ENCODE measurements around the gene ADAMTS16.

The ADAMTS16 gene

GRCh38 chr5:5183189-5183699 is 43.1 kb downstream of the ADAMTS16 start:
- H3K36me3 Mint-ChIP-seq (ENCODE audit: low read depth), result no peaks in the 10 kb centered on the region
- no peak overlapping the region for H3K4me3 Mint-ChIP-seq
- H3K27me3 Mint-ChIP-seq (ENCODE audit: low read depth), result peaks cover 3% of the 10 kb centered on the region
- H3K4me1 Mint-ChIP-seq (ENCODE audit: low read depth), result no peaks in the 10 kb centered on the region
- DNase-seq (ENCODE audit: low spot score), result no peak
- no peaks in the 10 kb centered on the region for H3K9me3 Mint-ChIP-seq
- H3K27ac Mint-ChIP-seq, result no peak overlapping the region

- Mint-ChIP-seq H3K4me3 (no peak overlapping the region), H3K9me3 (no peaks in the 10 kb centered on the region), H3K4me1 (ENCODE audit: low read depth) (no peaks in the 10 kb centered on the region), H3K36me3 (ENCODE audit: low read depth) (no peaks in the 10 kb centered on the region), H3K27ac (no peak overlapping the region), H3K27me3 (ENCODE audit: low read depth) (peaks cover 3% of the 10 kb centered on the region)
- DNase-seq (ENCODE audit: low spot score), result no peak
Measured at GRCh38 chr5:5183933-5184332, 43.8 kb downstream of the ADAMTS16 start.

GRCh38 chr5:5188376-5189050 is 48.4 kb downstream of the ADAMTS16 start:
- no peak for DNase-seq (ENCODE audit: low spot score)
- Mint-ChIP-seq H3K9me3 (no peaks in the 10 kb centered on the region), H3K4me3 (no peak overlapping the region), H3K27me3 (ENCODE audit: low read depth) (no peaks in the 10 kb centered on the region), H3K27ac (no peak overlapping the region), H3K36me3 (ENCODE audit: low read depth) (no peaks in the 10 kb centered on the region), H3K4me1 (ENCODE audit: low read depth) (no peaks in the 10 kb centered on the region)

GRCh38 chr5:5189051-5189430 is 48.9 kb downstream of the ADAMTS16 start:
- Mint-ChIP-seq H3K27me3 (ENCODE audit: low read depth) (no peaks in the 10 kb centered on the region), H3K36me3 (ENCODE audit: low read depth) (no peaks in the 10 kb centered on the region), H3K9me3 (no peaks in the 10 kb centered on the region), H3K27ac (no peak overlapping the region), H3K4me3 (no peak overlapping the region), H3K4me1 (ENCODE audit: low read depth) (no peaks in the 10 kb centered on the region)
- no peak for DNase-seq (ENCODE audit: low spot score)

- no peaks in the 10 kb centered on the region for H3K9me3 Mint-ChIP-seq
- no peak overlapping the region for H3K27ac Mint-ChIP-seq
- H3K4me3 Mint-ChIP-seq, result no peak overlapping the region
- no peaks in the 10 kb centered on the region for H3K27me3 Mint-ChIP-seq (ENCODE audit: low read depth)
- H3K36me3 Mint-ChIP-seq (ENCODE audit: low read depth), result no peaks in the 10 kb centered on the region
- no peak for DNase-seq (ENCODE audit: low spot score)
- H3K4me1 Mint-ChIP-seq (ENCODE audit: low read depth), result no peaks in the 10 kb centered on the region
Measured at GRCh38 chr5:5191906-5192305, 51.8 kb downstream of the ADAMTS16 start.

- Mint-ChIP-seq H3K27ac (no peak overlapping the region), H3K4me3 (no peak overlapping the region), H3K27me3 (ENCODE audit: low read depth) (no peaks in the 10 kb centered on the region), H3K4me1 (ENCODE audit: low read depth) (no peaks in the 10 kb centered on the region), H3K36me3 (ENCODE audit: low read depth) (no peaks in the 10 kb centered on the region), H3K9me3 (no peaks in the 10 kb centered on the region)
- DNase-seq (ENCODE audit: low spot score), result no peak
Measured at GRCh38 chr5:5192681-5193080, 52.6 kb downstream of the ADAMTS16 start.

GRCh38 chr5:5195128-5195918 is 55.2 kb downstream of the ADAMTS16 start:
- Mint-ChIP-seq H3K4me1 (ENCODE audit: low read depth) (no peaks in the 10 kb centered on the region), H3K9me3 (no peaks in the 10 kb centered on the region), H3K27ac (no peak overlapping the region), H3K27me3 (ENCODE audit: low read depth) (no peaks in the 10 kb centered on the region), H3K4me3 (no peak overlapping the region), H3K36me3 (ENCODE audit: low read depth) (no peaks in the 10 kb centered on the region)
- no peak for DNase-seq (ENCODE audit: low spot score)

- no peaks in the 10 kb centered on the region for H3K27me3 Mint-ChIP-seq (ENCODE audit: low read depth)
- no peaks in the 10 kb centered on the region for H3K9me3 Mint-ChIP-seq
- H3K27ac Mint-ChIP-seq, result no peak overlapping the region
- H3K4me1 Mint-ChIP-seq (ENCODE audit: low read depth), result no peaks in the 10 kb centered on the region
- DNase-seq (ENCODE audit: low spot score), result no peak
- H3K4me3 Mint-ChIP-seq, result no peak overlapping the region
- H3K36me3 Mint-ChIP-seq (ENCODE audit: low read depth), result no peaks in the 10 kb centered on the region
Measured at GRCh38 chr5:5198135-5198534, 58.0 kb downstream of the ADAMTS16 start.

GRCh38 chr5:5198815-5199214 is 58.7 kb downstream of the ADAMTS16 start:
- Mint-ChIP-seq H3K27ac (no peak overlapping the region), H3K4me1 (ENCODE audit: low read depth) (no peaks in the 10 kb centered on the region), H3K27me3 (ENCODE audit: low read depth) (no peaks in the 10 kb centered on the region), H3K4me3 (no peak overlapping the region), H3K36me3 (ENCODE audit: low read depth) (no peaks in the 10 kb centered on the region), H3K9me3 (no peaks in the 10 kb centered on the region)
- DNase-seq (ENCODE audit: low spot score), result no peak

- H3K4me3 Mint-ChIP-seq, result no peak overlapping the region
- no peaks in the 10 kb centered on the region for H3K4me1 Mint-ChIP-seq (ENCODE audit: low read depth)
- DNase-seq (ENCODE audit: low spot score), result no peak
- H3K27me3 Mint-ChIP-seq (ENCODE audit: low read depth), result no peaks in the 10 kb centered on the region
- H3K9me3 Mint-ChIP-seq, result no peaks in the 10 kb centered on the region
- H3K27ac Mint-ChIP-seq, result no peak overlapping the region
- H3K36me3 Mint-ChIP-seq (ENCODE audit: low read depth), result no peaks in the 10 kb centered on the region
Measured at GRCh38 chr5:5199495-5199894, 59.4 kb downstream of the ADAMTS16 start.

- Mint-ChIP-seq H3K36me3 (ENCODE audit: low read depth) (no peaks in the 10 kb centered on the region), H3K27ac (no peak overlapping the region), H3K9me3 (no peaks in the 10 kb centered on the region), H3K4me1 (ENCODE audit: low read depth) (no peaks in the 10 kb centered on the region), H3K27me3 (ENCODE audit: low read depth) (no peaks in the 10 kb centered on the region), H3K4me3 (no peak overlapping the region)
- no peak for DNase-seq (ENCODE audit: low spot score)
Measured at GRCh38 chr5:5200133-5200532, 60.0 kb downstream of the ADAMTS16 start.

GRCh38 chr5:5202321-5202720 is 62.2 kb downstream of the ADAMTS16 start:
- no peaks in the 10 kb centered on the region for H3K9me3 Mint-ChIP-seq
- H3K4me1 Mint-ChIP-seq (ENCODE audit: low read depth), result no peaks in the 10 kb centered on the region
- H3K27ac Mint-ChIP-seq, result no peak overlapping the region
- no peak overlapping the region for H3K4me3 Mint-ChIP-seq
- no peaks in the 10 kb centered on the region for H3K27me3 Mint-ChIP-seq (ENCODE audit: low read depth)
- H3K36me3 Mint-ChIP-seq (ENCODE audit: low read depth), result no peaks in the 10 kb centered on the region
- no peak for DNase-seq (ENCODE audit: low spot score)

GRCh38 chr5:5203451-5203850 is 63.3 kb downstream of the ADAMTS16 start:
- Mint-ChIP-seq H3K36me3 (ENCODE audit: low read depth) (no peaks in the 10 kb centered on the region), H3K4me3 (no peak overlapping the region), H3K27me3 (ENCODE audit: low read depth) (no peaks in the 10 kb centered on the region), H3K27ac (no peak overlapping the region), H3K9me3 (no peaks in the 10 kb centered on the region), H3K4me1 (ENCODE audit: low read depth) (no peaks in the 10 kb centered on the region)
- DNase-seq (ENCODE audit: low spot score), result no peak

- no peaks in the 10 kb centered on the region for H3K36me3 Mint-ChIP-seq (ENCODE audit: low read depth)
- no peak overlapping the region for H3K4me3 Mint-ChIP-seq
- H3K4me1 Mint-ChIP-seq (ENCODE audit: low read depth), result no peaks in the 10 kb centered on the region
- no peaks in the 10 kb centered on the region for H3K9me3 Mint-ChIP-seq
- H3K27ac Mint-ChIP-seq, result no peak overlapping the region
- H3K27me3 Mint-ChIP-seq (ENCODE audit: low read depth), result no peaks in the 10 kb centered on the region
- DNase-seq (ENCODE audit: low spot score), result no peak
Measured at GRCh38 chr5:5207828-5208227, 67.7 kb downstream of the ADAMTS16 start.

Measured in T-helper 2 cell treated with Interferon-gamma antibody and Interleukin-4, amounts not matched to agents 5 μg/mL and 100 μg/mL, for 36 hours (primary cell).